SK-N-SH treated with all-trans-retinoic acid at 6 μM for 48 hours (cell line): ENCODE measurements around the gene INTS3.

Experiments
- ATAC-seq: fragments of 200-7000 bp; cut with Tn5 transposase; 3 replicates; pipeline ENCODE4 v1.9.1; 2020; ENCODE audit warnings: mild to moderate bottlenecking, moderate library complexity
- ARNTL ChIP-seq: fragments of 450-650 bp; formaldehyde crosslinking; IDR thresholded peaks from 2 replicates; pipeline ENCODE4 v1.5.0; 2020; ENCODE audit warnings: low read depth, mild to moderate bottlenecking, moderate library complexity, borderline replicate concordance
- BACH2 ChIP-seq: fragments of 250-450 bp; sonication (Bioruptor Pico); IDR thresholded peaks from 2 replicates; pipeline ENCODE4 v1.9.0; 2021; ENCODE audit warnings: mild to moderate bottlenecking, borderline replicate concordance
- CSDC2 ChIP-seq: fragments of 250-450 bp; sonication (Bioruptor Pico); IDR thresholded peaks from 2 replicates; pipeline ENCODE4 v1.5.0; 2020; ENCODE audit warnings: mild to moderate bottlenecking, moderate library complexity
- ESRRG ChIP-seq: fragments of 250-450 bp; sonication (Bioruptor Pico); IDR thresholded peaks from 2 replicates; pipeline ENCODE4 v1.6.1; 2021; ENCODE audit warnings: mild to moderate bottlenecking
- GLIS3 ChIP-seq: fragments of 250-450 bp; sonication (Bioruptor Pico); IDR thresholded peaks from 2 replicates; pipeline ENCODE4 v1.5.0; 2020; ENCODE audit warnings: mild to moderate bottlenecking, moderate library complexity
- ISL1 ChIP-seq: fragments of 250-450 bp; sonication (Bioruptor Pico); IDR thresholded peaks from 2 replicates; pipeline ENCODE4 v2.1.2; 2022; ENCODE audit warnings: mild to moderate bottlenecking, moderate library complexity
- OSR1 ChIP-seq: fragments of 250-450 bp; sonication (Bioruptor Pico); IDR thresholded peaks from 2 replicates; pipeline ENCODE4 v1.8.0; 2022; ENCODE audit warnings: moderate library complexity, mild to moderate bottlenecking, inconsistent platforms
- PPARA ChIP-seq: fragments of 250-450 bp; sonication (Bioruptor Pico); IDR thresholded peaks from 2 replicates; pipeline ENCODE4 v1.5.0; 2020; ENCODE audit warnings: mild to moderate bottlenecking, borderline replicate concordance
- RARB ChIP-seq: fragments of 250-450 bp; sonication (Bioruptor Pico); IDR thresholded peaks from 2 replicates; pipeline ENCODE4 v1.8.0; 2021; ENCODE audit warnings: mild to moderate bottlenecking, moderate library complexity
- SNAI2 ChIP-seq: fragments of 250-450 bp; sonication (Bioruptor Pico); IDR thresholded peaks from 2 replicates; pipeline ENCODE4 v1.5.0; 2020; ENCODE audit warnings: mild to moderate bottlenecking, moderate library complexity
- TCF4 ChIP-seq: fragments of 250-450 bp; sonication (Bioruptor Pico); IDR thresholded peaks from 2 replicates; pipeline ENCODE4 v1.8.0; 2021; ENCODE audit warnings: mild to moderate bottlenecking, moderate library complexity, borderline replicate concordance
- TOX ChIP-seq: fragments of 250-450 bp; sonication (Bioruptor Pico); IDR thresholded peaks from 2 replicates; pipeline ENCODE4 v1.8.0; 2021; ENCODE audit warnings: mild to moderate bottlenecking, moderate library complexity, borderline replicate concordance
- ZC3H10 ChIP-seq: fragments of 250-450 bp; sonication (Bioruptor Pico); IDR thresholded peaks from 2 replicates; pipeline ENCODE4 v1.5.1; 2021; ENCODE audit warnings: mild to moderate bottlenecking, moderate library complexity
- ZFP3 ChIP-seq: fragments of 250-450 bp; sonication (Bioruptor Pico); IDR thresholded peaks from 2 replicates; pipeline ENCODE4 v1.5.0; 2020; ENCODE audit warnings: mild to moderate bottlenecking, moderate library complexity
- ZNF565 ChIP-seq: fragments of 450-650 bp; formaldehyde crosslinking; conservative IDR thresholded peaks from 2 replicates; pipeline ENCODE4 v1.5.0; 2020; ENCODE audit warnings: low read depth, mild to moderate bottlenecking, moderate library complexity
- ZNF70 ChIP-seq: fragments of 450-650 bp; formaldehyde crosslinking; IDR thresholded peaks from 2 replicates; pipeline ENCODE4 v1.5.0; 2020; ENCODE audit warnings: mild to moderate bottlenecking, moderate library complexity
- ZNF8 ChIP-seq: fragments of 450-650 bp; formaldehyde crosslinking; IDR thresholded peaks from 2 replicates; pipeline ENCODE4 v1.5.0; 2020; ENCODE audit warnings: mild to moderate bottlenecking, moderate library complexity
- TF ChIP-seq, protein P1 (sequence below): fragments of 250-450 bp; sonication (Bioruptor Pico); IDR thresholded peaks from 2 replicates; pipeline ENCODE4 v1.8.0; 2020; ENCODE audit warnings: mild to moderate bottlenecking, moderate library complexity, borderline replicate concordance
- TF ChIP-seq, protein P2 (sequence below): fragments of 250-450 bp; sonication (Bioruptor Pico); IDR thresholded peaks from 2 replicates; pipeline ENCODE4 v1.8.0; 2021; ENCODE audit warnings: low read depth, mild to moderate bottlenecking, moderate library complexity, borderline replicate concordance
- TF ChIP-seq, protein P3 (sequence below): fragments of 250-450 bp; sonication (Bioruptor Pico); IDR thresholded peaks from 2 replicates; pipeline ENCODE4 v1.5.1; 2021; ENCODE audit warnings: mild to moderate bottlenecking, moderate library complexity
- TF ChIP-seq, protein P4 (sequence below): fragments of 250-450 bp; sonication (Bioruptor Pico); IDR thresholded peaks from 2 replicates; pipeline ENCODE4 v1.5.0; 2020; ENCODE audit warnings: mild to moderate bottlenecking, moderate library complexity
- TF ChIP-seq, protein P5 (sequence below): fragments of 250-450 bp; sonication (Bioruptor Pico); IDR thresholded peaks from 2 replicates; pipeline ENCODE4 v1.5.1; 2020; ENCODE audit warnings: low read depth, mild to moderate bottlenecking, moderate library complexity

The INTS3 gene

DNA sequence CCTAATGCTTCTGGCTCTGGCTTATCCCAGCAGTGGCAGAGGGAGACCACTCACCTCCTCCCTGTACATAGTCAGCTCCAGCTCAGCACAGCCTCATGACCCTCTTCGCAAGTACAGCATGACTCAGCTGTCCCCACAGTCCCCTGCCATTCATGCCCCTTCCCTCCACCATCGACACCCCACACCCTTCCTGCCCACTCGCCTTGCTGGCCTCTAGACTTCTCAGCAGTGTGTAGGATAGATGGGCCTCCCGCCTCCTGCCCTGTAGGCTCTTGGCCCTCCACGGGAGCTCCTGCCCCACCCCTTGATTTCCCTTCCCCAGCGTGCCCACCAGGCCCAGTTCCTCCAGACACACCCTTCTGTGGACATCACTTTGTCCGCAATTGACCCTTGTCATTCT, 39.6 kb upstream of the INTS3 start:
- TF ChIP-seq SNAI2 (no peak), RARB (CRISPR knock-in tag) (no peak), ISL1 (CRISPR knock-in tag) (no peak), ZNF70 (CRISPR knock-in tag) (no peak), ESRRG (no peak), ZC3H10 (CRISPR knock-in tag) (no peak), TOX (CRISPR knock-in tag) (no peak), OSR1 (CRISPR knock-in tag) (no peak), PPARA (no peak), CSDC2 (CRISPR knock-in tag) (no peak), GLIS3 (CRISPR knock-in tag) (no peak), ZNF565 (CRISPR knock-in tag) (no peak), ARNTL (CRISPR knock-in tag) (no peak), ZNF8 (CRISPR knock-in tag) (no peak), ZFP3 (no peak), BACH2 (no peak)
- TF ChIP-seq, protein P1, sequence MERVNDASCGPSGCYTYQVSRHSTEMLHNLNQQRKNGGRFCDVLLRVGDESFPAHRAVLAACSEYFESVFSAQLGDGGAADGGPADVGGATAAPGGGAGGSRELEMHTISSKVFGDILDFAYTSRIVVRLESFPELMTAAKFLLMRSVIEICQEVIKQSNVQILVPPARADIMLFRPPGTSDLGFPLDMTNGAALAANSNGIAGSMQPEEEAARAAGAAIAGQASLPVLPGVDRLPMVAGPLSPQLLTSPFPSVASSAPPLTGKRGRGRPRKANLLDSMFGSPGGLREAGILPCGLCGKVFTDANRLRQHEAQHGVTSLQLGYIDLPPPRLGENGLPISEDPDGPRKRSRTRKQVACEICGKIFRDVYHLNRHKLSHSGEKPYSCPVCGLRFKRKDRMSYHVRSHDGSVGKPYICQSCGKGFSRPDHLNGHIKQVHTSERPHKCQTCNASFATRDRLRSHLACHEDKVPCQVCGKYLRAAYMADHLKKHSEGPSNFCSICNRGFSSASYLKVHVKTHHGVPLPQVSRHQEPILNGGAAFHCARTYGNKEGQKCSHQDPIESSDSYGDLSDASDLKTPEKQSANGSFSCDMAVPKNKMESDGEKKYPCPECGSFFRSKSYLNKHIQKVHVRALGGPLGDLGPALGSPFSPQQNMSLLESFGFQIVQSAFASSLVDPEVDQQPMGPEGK (CRISPR knock-in tag): no peak
- TF ChIP-seq, protein P2, sequence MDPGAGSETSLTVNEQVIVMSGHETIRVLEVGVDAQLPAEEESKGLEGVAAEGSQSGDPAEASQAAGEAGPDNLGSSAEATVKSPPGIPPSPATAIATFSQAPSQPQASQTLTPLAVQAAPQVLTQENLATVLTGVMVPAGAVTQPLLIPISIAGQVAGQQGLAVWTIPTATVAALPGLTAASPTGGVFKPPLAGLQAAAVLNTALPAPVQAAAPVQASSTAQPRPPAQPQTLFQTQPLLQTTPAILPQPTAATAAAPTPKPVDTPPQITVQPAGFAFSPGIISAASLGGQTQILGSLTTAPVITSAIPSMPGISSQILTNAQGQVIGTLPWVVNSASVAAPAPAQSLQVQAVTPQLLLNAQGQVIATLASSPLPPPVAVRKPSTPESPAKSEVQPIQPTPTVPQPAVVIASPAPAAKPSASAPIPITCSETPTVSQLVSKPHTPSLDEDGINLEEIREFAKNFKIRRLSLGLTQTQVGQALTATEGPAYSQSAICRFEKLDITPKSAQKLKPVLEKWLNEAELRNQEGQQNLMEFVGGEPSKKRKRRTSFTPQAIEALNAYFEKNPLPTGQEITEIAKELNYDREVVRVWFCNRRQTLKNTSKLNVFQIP: no peak
- TF ChIP-seq, protein P3, sequence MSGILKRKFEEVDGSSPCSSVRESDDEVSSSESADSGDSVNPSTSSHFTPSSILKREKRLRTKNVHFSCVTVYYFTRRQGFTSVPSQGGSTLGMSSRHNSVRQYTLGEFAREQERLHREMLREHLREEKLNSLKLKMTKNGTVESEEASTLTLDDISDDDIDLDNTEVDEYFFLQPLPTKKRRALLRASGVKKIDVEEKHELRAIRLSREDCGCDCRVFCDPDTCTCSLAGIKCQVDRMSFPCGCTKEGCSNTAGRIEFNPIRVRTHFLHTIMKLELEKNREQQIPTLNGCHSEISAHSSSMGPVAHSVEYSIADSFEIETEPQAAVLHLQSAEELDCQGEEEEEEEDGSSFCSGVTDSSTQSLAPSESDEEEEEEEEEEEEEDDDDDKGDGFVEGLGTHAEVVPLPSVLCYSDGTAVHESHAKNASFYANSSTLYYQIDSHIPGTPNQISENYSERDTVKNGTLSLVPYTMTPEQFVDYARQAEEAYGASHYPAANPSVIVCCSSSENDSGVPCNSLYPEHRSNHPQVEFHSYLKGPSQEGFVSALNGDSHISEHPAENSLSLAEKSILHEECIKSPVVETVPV (CRISPR knock-in tag): no peak
- TF ChIP-seq, protein P4, sequence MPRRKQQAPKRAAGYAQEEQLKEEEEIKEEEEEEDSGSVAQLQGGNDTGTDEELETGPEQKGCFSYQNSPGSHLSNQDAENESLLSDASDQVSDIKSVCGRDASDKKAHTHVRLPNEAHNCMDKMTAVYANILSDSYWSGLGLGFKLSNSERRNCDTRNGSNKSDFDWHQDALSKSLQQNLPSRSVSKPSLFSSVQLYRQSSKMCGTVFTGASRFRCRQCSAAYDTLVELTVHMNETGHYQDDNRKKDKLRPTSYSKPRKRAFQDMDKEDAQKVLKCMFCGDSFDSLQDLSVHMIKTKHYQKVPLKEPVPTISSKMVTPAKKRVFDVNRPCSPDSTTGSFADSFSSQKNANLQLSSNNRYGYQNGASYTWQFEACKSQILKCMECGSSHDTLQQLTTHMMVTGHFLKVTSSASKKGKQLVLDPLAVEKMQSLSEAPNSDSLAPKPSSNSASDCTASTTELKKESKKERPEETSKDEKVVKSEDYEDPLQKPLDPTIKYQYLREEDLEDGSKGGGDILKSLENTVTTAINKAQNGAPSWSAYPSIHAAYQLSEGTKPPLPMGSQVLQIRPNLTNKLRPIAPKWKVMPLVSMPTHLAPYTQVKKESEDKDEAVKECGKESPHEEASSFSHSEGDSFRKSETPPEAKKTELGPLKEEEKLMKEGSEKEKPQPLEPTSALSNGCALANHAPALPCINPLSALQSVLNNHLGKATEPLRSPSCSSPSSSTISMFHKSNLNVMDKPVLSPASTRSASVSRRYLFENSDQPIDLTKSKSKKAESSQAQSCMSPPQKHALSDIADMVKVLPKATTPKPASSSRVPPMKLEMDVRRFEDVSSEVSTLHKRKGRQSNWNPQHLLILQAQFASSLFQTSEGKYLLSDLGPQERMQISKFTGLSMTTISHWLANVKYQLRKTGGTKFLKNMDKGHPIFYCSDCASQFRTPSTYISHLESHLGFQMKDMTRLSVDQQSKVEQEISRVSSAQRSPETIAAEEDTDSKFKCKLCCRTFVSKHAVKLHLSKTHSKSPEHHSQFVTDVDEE (CRISPR knock-in tag): no peak
- ATAC-seq: no peak

DNA sequence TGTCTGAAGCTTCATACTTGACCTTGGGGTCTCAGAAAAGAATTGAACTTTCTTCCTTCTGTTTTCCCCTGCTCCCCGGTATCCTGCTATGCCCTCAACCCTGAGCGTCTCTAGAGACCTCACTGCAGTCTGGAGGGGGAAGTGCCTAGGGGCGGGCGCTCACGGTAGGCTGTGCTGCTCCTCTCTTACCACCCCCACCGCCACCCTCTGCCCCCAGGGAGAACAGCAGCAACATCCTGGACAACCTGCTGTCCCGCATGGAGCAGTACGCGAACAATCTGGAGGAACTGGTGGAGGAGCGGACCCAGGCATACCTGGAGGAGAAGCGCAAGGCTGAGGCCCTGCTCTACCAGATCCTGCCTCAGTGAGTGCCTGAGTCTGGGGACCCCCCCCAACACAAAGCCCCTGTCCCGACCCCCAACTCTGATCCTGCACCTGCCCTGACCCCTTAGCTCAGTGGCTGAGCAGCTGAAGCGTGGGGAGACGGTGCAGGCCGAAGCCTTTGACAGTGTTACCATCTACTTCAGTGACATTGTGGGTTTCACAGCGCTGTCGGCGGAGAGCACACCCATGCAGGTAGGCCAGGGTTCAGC, 39.0 kb upstream of the INTS3 start:
- ATAC-seq: no peak
- no peak for TF ChIP-seq RARB (CRISPR knock-in tag)
- no peak for TF ChIP-seq ZNF70 (CRISPR knock-in tag)
- TF ChIP-seq ESRRG: no peak
- TF ChIP-seq ISL1 (CRISPR knock-in tag): no peak
- TF ChIP-seq PPARA: no peak
- TF ChIP-seq GLIS3 (CRISPR knock-in tag): no peak
- TF ChIP-seq TCF4 (CRISPR knock-in tag): no peak
- TF ChIP-seq TOX (CRISPR knock-in tag): no peak
- no peak for TF ChIP-seq ARNTL (CRISPR knock-in tag)
- TF ChIP-seq, protein P3 (CRISPR knock-in tag): no peak
- TF ChIP-seq, protein P2: no peak
- TF ChIP-seq ZC3H10 (CRISPR knock-in tag): no peak
- TF ChIP-seq BACH2: no peak
- TF ChIP-seq, protein P4 (CRISPR knock-in tag): no peak
- no peak for TF ChIP-seq CSDC2 (CRISPR knock-in tag)
- no peak for TF ChIP-seq ZFP3
- TF ChIP-seq, protein P5, sequence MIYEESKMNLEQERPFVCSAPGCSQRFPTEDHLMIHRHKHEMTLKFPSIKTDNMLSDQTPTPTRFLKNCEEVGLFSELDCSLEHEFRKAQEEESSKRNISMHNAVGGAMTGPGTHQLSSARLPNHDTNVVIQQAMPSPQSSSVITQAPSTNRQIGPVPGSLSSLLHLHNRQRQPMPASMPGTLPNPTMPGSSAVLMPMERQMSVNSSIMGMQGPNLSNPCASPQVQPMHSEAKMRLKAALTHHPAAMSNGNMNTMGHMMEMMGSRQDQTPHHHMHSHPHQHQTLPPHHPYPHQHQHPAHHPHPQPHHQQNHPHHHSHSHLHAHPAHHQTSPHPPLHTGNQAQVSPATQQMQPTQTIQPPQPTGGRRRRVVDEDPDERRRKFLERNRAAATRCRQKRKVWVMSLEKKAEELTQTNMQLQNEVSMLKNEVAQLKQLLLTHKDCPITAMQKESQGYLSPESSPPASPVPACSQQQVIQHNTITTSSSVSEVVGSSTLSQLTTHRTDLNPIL: no peak
